ENCODE measurements around the gene OTOG.

DNA sequence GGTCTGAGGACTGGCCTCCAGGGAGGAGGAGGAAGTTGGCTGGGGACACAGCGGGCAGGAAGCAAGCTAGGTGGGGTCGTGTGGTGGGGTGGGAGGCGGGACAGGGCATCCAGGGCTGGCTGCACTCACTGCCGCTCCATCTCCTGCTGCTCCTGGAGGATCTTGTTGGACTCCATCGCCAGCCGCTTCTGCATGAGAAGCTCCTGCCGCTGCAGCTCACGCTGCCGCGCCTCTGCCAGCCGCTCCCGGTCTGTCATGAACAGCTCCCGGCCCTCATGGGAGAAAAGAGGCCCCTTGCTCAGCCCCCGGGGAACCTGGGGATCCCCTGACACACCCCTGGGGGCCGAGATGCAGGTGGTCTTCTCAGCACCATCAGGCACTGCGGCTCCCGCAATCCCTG, 24.4 kb upstream of the OTOG start:
- TF ChIP-seq, protein P1, sequence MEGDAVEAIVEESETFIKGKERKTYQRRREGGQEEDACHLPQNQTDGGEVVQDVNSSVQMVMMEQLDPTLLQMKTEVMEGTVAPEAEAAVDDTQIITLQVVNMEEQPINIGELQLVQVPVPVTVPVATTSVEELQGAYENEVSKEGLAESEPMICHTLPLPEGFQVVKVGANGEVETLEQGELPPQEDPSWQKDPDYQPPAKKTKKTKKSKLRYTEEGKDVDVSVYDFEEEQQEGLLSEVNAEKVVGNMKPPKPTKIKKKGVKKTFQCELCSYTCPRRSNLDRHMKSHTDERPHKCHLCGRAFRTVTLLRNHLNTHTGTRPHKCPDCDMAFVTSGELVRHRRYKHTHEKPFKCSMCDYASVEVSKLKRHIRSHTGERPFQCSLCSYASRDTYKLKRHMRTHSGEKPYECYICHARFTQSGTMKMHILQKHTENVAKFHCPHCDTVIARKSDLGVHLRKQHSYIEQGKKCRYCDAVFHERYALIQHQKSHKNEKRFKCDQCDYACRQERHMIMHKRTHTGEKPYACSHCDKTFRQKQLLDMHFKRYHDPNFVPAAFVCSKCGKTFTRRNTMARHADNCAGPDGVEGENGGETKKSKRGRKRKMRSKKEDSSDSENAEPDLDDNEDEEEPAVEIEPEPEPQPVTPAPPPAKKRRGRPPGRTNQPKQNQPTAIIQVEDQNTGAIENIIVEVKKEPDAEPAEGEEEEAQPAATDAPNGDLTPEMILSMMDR (IDR thresholded peaks at IDR 0.05; ENCODE audit: low read depth, low read length), result no peak
- TF ChIP-seq MYC (IDR thresholded peaks at IDR 0.05; ENCODE audit: low read depth, low read length), result no peak
- no peak for TF ChIP-seq POLR2A (IDR thresholded peaks at IDR 0.05; ENCODE audit: extremely low read depth, insufficient read length)
- TF ChIP-seq MAX (IDR thresholded peaks at IDR 0.05; ENCODE audit: low read depth, low read length), result no peak

All from NB4 (cell line).